ENCODE results near the gene SNED1.

DNA sequence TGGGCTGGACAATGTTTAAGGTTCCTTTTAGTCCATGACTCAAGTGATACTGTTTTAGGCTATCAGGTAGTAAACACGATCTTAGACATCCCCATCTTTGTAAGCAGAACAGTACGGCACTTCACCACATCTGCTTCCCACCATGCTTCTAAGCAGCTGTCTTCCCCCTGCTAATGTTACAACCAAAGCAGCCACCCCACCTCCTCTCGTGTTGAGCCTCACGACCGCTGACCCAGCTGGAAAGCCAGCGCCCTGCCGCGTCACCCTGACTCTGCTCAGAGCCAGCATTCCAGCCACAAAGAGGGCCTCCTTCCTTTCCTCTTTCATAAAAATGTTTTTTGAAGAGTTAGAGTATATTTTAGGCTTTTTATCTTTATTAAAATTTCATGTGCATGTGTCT is 94.3 kb downstream of the SNED1 start:
- TF ChIP-seq RAD21 (IDR thresholded peaks at IDR 0.05) (no peak), NR2F2 (IDR thresholded peaks at IDR 0.05) (no peak)
